H1 (cell line): ENCODE data around the gene CCDC192. TPM values are rescaled to one million over a fixed set of nuclear protein-coding genes. Genes with fewer than 3 reads are reported as not detected.

Experiments used
- CTCF ChIA-PET: fragments of 300-600 bp; sonication (Branson Sonifier 250); formaldehyde crosslinking; loops from one replicate; lab custom pipeline; 2021; ENCODE audit not compliant: partially characterized antibody; lab: Charles Lee
- POLR2A ChIA-PET: fragments of 300-600 bp; sonication (Branson Sonifier 250); formaldehyde crosslinking; loops from one replicate; lab custom pipeline; 2021; ENCODE audit warnings: inconsistent platforms; ENCODE audit not compliant: partially characterized antibody; lab: Charles Lee
- DNase-seq, 2 experiments: peaks; one replicate each; pipeline versions ENCODE4 v3.0.0 to v3.0.0-alpha.2; 2010 to 2022; ENCODE audit warnings: low spot score in 2 of 2, low read depth in 1 of 2, mixed read lengths in 1 of 2
- FAIRE-seq: peaks from 2 replicates; lab custom pipeline; 2011; peaks lifted over from hg19 to GRCh38; lab: Jason Lieb, UNC
- H2AFZ ChIP-seq: 2 replicates; pipeline ENCODE4 v1.8.1; 2012; ENCODE audit warnings: low read length, inconsistent platforms
- H2AK5ac ChIP-seq: 2 replicates; pipeline ENCODE4 v1.6.1; 2013; ENCODE audit warnings: low read depth, low read length
- H2BK120ac ChIP-seq: replicated peaks from 2 replicates; pipeline ENCODE3; 2013; ENCODE audit warnings: low read depth, low read length, inconsistent platforms
- H2BK12ac ChIP-seq: 2 replicates; pipeline ENCODE4 v1.6.1; 2013; ENCODE audit warnings: low read depth, low read length
- H2BK15ac ChIP-seq: 2 replicates; pipeline ENCODE4 v1.6.1; 2013; ENCODE audit warnings: low read length
- H2BK20ac ChIP-seq: 2 replicates; pipeline ENCODE4 v1.6.1; 2013; ENCODE audit warnings: low read length
- H2BK5ac ChIP-seq: 2 replicates; pipeline ENCODE4 v1.6.1; 2013; ENCODE audit warnings: low read depth, low read length
- H3K14ac ChIP-seq: 2 replicates; pipeline ENCODE4 v1.6.1; 2013; ENCODE audit warnings: inconsistent platforms; ENCODE audit not compliant: insufficient read length
- H3K18ac ChIP-seq: 2 replicates; pipeline ENCODE4 v1.6.1; 2013; ENCODE audit warnings: low read length; ENCODE audit errors: extremely low read depth
- H3K23ac ChIP-seq: 2 replicates; pipeline ENCODE4 v1.6.1; 2013; ENCODE audit warnings: inconsistent platforms; ENCODE audit not compliant: insufficient read length
- H3K23me2 ChIP-seq: 2 replicates; pipeline ENCODE4 v1.6.1; 2013; ENCODE audit warnings: low read depth, low read length
- H3K27ac ChIP-seq: 2 replicates; pipeline ENCODE4 v1.6.1; 2011; ENCODE audit warnings: low read depth, low read length, inconsistent platforms
- H3K27me3 ChIP-seq, 4 experiments: replicated peaks in 1 of 4; 1 replicate in 1 of 4; 2 replicates in 3 of 4; pipeline versions ENCODE4 v1.6.1 to v1.8.1; 2011 to 2013; ENCODE audit warnings: low read length in 3 of 4, mild to moderate bottlenecking in 3 of 4, inconsistent platforms in 2 of 4, mixed read lengths in 2 of 4, moderate library complexity in 1 of 4; ENCODE audit not compliant: control insufficient read depth in 3 of 4, insufficient read depth in 3 of 4; ENCODE audit errors: extremely low read depth in 1 of 4
- H3K36me3 ChIP-seq, 4 experiments: 2 replicates each; pipeline versions ENCODE4 v1.6.1 to v1.8.1; 2011 to 2013; ENCODE audit warnings: mild to moderate bottlenecking in 4 of 4, low read length in 3 of 4, moderate library complexity in 2 of 4, control low read depth in 1 of 4, inconsistent platforms in 1 of 4; ENCODE audit not compliant: insufficient read depth in 4 of 4, control insufficient read depth in 2 of 4
- H3K4ac ChIP-seq: replicated peaks from 2 replicates; pipeline ENCODE3; 2013; ENCODE audit warnings: low read length, low read depth, mixed read lengths, inconsistent platforms; ENCODE audit not compliant: insufficient read length
- H3K4me1 ChIP-seq, 4 experiments: replicated peaks in 1 of 4; 1 replicate in 1 of 4; 2 replicates in 3 of 4; pipeline versions ENCODE4 v1.6.1 to v1.8.1; 2011 to 2013; ENCODE audit warnings: low read length in 3 of 4, inconsistent platforms in 2 of 4, mixed read lengths in 1 of 4; ENCODE audit not compliant: insufficient read depth in 4 of 4, control insufficient read depth in 3 of 4
- H3K4me2 ChIP-seq, 2 experiments: 2 replicates each; pipeline versions ENCODE4 v1.6.1 to v1.8.1; 2011 to 2013; ENCODE audit warnings: low read depth in 2 of 2, low read length in 2 of 2, control low read depth in 1 of 2, inconsistent platforms in 1 of 2, mild to moderate bottlenecking in 1 of 2; ENCODE audit not compliant: insufficient read depth in 1 of 2
- H3K4me3 ChIP-seq, 4 experiments: fragments of 200-600, 300-600 bp in 1 of 4; sonication (generic), shearing (Covaris generic), sonication (Bioruptor Twin) in 1 of 4; 2 replicates each; pipeline versions ENCODE4 v1.5.1 to v1.8.1; 2011 to 2016; ENCODE audit warnings: low read length in 4 of 4, low read depth in 3 of 4, control low read depth in 2 of 4, inconsistent platforms in 2 of 4, mild to moderate bottlenecking in 2 of 4, mixed read lengths in 1 of 4, moderate library complexity in 1 of 4; ENCODE audit not compliant: insufficient read depth in 2 of 4; ENCODE audit errors: extremely low read depth in 1 of 4
- H3K56ac ChIP-seq: replicated peaks from 2 replicates; pipeline ENCODE3; 2013; ENCODE audit warnings: low read depth, mild to moderate bottlenecking, mixed read lengths, low read length, inconsistent platforms; ENCODE audit not compliant: insufficient read length
- H3K79me1 ChIP-seq: 2 replicates; pipeline ENCODE4 v1.6.1; 2013; ENCODE audit warnings: low read depth, low read length, control low read depth
- H3K79me2 ChIP-seq, 2 experiments: 2 replicates each; pipeline versions ENCODE4 v1.6.1 to v1.8.1; 2012 to 2013; ENCODE audit warnings: low read length in 2 of 2, mild to moderate bottlenecking in 2 of 2, inconsistent platforms in 1 of 2; ENCODE audit not compliant: insufficient read depth in 2 of 2, control insufficient read depth in 1 of 2
- H3K9ac ChIP-seq, 4 experiments: replicated peaks in 1 of 4; 1 replicate in 1 of 4; 2 replicates in 3 of 4; pipeline versions ENCODE4 v1.6.1 to v1.8.1; 2011 to 2013; ENCODE audit warnings: low read depth in 3 of 4, low read length in 3 of 4, control low read depth in 2 of 4, mild to moderate bottlenecking in 2 of 4, moderate library complexity in 2 of 4, inconsistent platforms in 1 of 4; ENCODE audit errors: extremely low read depth in 1 of 4
- H3K9me3 ChIP-seq, 2 experiments: 2 replicates each; pipeline versions ENCODE4 v1.6.1 to v1.8.1; 2012 to 2013; ENCODE audit warnings: mild to moderate bottlenecking in 2 of 2, moderate library complexity in 2 of 2, control low read depth in 1 of 2, inconsistent platforms in 1 of 2, low read depth in 1 of 2, low read length in 1 of 2, mixed read lengths in 1 of 2; ENCODE audit not compliant: insufficient read depth in 2 of 2
- H4K20me1 ChIP-seq, 2 experiments: replicated peaks in 1 of 2; 2 replicates each; pipeline versions ENCODE3 to v1.8.1; 2011 to 2013; ENCODE audit warnings: inconsistent platforms in 2 of 2, low read length in 2 of 2, mild to moderate bottlenecking in 1 of 2; ENCODE audit not compliant: insufficient read depth in 2 of 2, control insufficient read depth in 1 of 2
- H4K5ac ChIP-seq: 2 replicates; pipeline ENCODE4 v1.6.1; 2013; ENCODE audit warnings: low read length, low read depth, mixed read lengths, inconsistent platforms; ENCODE audit not compliant: insufficient read length
- H4K8ac ChIP-seq: 2 replicates; pipeline ENCODE4 v1.8.0; 2013; ENCODE audit warnings: mild to moderate bottlenecking, moderate library complexity, low read length, inconsistent platforms; ENCODE audit not compliant: insufficient read depth; ENCODE audit errors: extremely low read depth
- H4K91ac ChIP-seq: replicated peaks from 2 replicates; pipeline ENCODE3; 2013; ENCODE audit warnings: low read length, mixed read lengths, inconsistent platforms; ENCODE audit not compliant: insufficient read length
- ASH2L ChIP-seq: fragments of 200-600, 300-600 bp; sonication (generic); IDR thresholded peaks from one replicate; pipeline ENCODE4 v1.7.1; 2017; ENCODE audit warnings: low read length
- RAD21 ChIP-seq, 2 experiments: IDR thresholded peaks in 1 of 2; conservative IDR thresholded peaks in 1 of 2; 2 replicates each; pipeline ENCODE4 v1.6.1; 2011; ENCODE audit warnings: low read depth in 2 of 2, low read length in 2 of 2, improper control_type of control experiment in 1 of 2, inconsistent platforms in 1 of 2, mild to moderate bottlenecking in 1 of 2, moderate library complexity in 1 of 2
- WGBS, 2 experiments: shearing (Covaris generic) in 1 of 2; methylation state at CpG; one replicate each; pipeline versions ENCODE4 v1.1.6 to v1.1.7; 2013 to 2015; ENCODE audit warnings: low lambda C conversion rate in 2 of 2, mixed read lengths in 2 of 2, inconsistent platforms in 1 of 2, low coverage in 1 of 2, missing lambda C conversion rate in 1 of 2; ENCODE audit not compliant: insufficient replicate concordance in 2 of 2, insufficient coverage in 1 of 2, insufficient read length in 1 of 2; ENCODE audit errors: extremely low coverage in 1 of 2, missing lambda C conversion rate in 1 of 2; 5-methylcytosine and 5-hydroxymethylcytosine counted together
- polyA plus RNA-seq, 7 experiments: library from polyadenylated mRNA; depleted of rRNA in 3 of 7; stranded (reverse) in 5 of 7; unstranded in 2 of 7; fragments of >200 nt in 5 of 7; fragments of 200-250 nt in 2 of 7; gene quantifications; 1 replicate in 5 of 7; 2 replicates in 1 of 7; 4 replicates in 1 of 7; pipeline versions ENCODE4 v1.2.1 to v1.2.3, GENCODE V29; 2011 to 2013; ENCODE audit warnings: missing spikeins in 2 of 7, mixed read lengths in 2 of 7
- total RNA-seq: library from RNA; stranded (reverse); fragmentation: NEBNext Ultra II Directional; extraction: Animal tissue kit (Norgen Biotek cat#: 25700); gene quantifications from 2 replicates; pipeline ENCODE4 v1.2.1, GENCODE V29; 2021

CCDC192 gene
- total and polyA plus RNA-seq, 2 of the 8 experiments (the other 6 are each of a cell fraction or from before 2014, with no cell fraction given) = 0.61 TPM; not detected in 1

DNA sequence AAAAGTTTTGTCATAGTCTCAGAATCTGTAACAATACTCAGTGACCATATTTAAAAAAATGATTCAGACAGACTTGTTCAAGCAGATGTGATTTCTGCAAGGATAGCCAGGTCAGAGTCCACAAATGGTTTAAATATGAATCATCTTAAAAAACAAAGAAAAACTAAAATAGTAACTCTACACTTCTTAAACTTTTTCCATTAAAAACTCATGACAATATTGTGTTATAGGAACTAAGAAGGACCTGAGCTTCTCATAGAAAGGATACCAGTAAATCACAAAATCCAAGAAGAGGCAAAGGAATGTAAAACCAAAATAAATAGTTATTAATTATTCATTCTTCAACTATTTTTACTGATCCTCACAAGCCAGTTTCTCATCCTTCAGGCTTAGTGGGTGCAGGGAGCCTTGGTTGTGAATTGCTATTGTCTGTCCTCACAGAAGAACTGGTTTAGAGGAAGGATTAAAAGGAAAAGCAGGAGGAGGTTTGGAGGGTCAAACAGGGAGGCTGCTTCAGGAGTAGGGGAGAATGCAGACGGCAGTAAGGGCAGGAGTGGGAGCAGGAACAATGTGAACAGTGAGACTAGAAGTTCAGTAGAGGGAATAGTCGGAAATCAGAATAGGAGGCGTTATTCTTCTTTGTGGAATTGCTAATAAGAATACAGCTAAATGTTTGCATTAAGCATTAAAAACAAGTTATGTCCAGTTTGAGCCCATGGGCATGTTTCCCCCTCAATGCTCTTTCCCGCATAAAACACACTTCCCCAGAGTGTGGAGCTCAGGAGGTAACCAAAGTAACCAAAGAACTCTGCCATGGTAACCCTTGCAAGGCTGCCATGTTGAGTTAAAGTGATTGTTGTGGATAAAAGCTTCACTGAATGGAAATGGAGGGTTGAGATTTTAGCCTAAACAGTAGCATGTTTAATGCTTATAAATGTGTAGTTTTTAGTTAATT is 110.7 kb downstream of the CCDC192 start:
- Histone ChIP-seq H3K27ac (no peak overlapping the region), H4K91ac (no peak overlapping the region), H3K9me3 (no peaks in the 10 kb centered on the region), H2AFZ (no peak overlapping the region), H3K56ac (no peak overlapping the region), H3K79me1 (no peaks in the 10 kb centered on the region), H3K4ac (no peak overlapping the region), H3K23me2 (no peaks in the 10 kb centered on the region), H3K9ac (no peak overlapping the region), H4K20me1 (no peaks in the 10 kb centered on the region), H3K18ac (no peak overlapping the region), H3K4me2 (no peak overlapping the region), H2BK5ac (no peak overlapping the region), H3K36me3 (no peaks in the 10 kb centered on the region), H2BK120ac (no peak overlapping the region), H3K27me3 (no peaks in the 10 kb centered on the region), H3K79me2 (no peaks in the 10 kb centered on the region), H2BK12ac (no peak overlapping the region), H2BK15ac (no peak overlapping the region), H4K8ac (no peak overlapping the region), H3K23ac (no peak overlapping the region), H3K4me1 (peaks cover 2 to 11% (median 5%) of the 10 kb centered on the region in 4 experiments; a peak in 3 of 7 replicates), H2AK5ac (no peak overlapping the region), H2BK20ac (no peak overlapping the region), H3K14ac (no peak overlapping the region), H3K4me3 (no peak overlapping the region), H4K5ac (no peak overlapping the region)
- ChIA-PET POLR2A (no interaction called here), CTCF (interaction anchor here (1.2 kb wide), 1 partner anchor 39 kb away, joined by 3 read pairs; no protein-coding TSS in a partner anchor)
- DNase-seq (no peak), FAIRE-seq (no peak)
- WGBS, 2 experiments = 87% methylated on average over 4 of the region's 4 CpGs; no CpG with 5 or more reads in 1 of the 2 experiments
- no peak for TF ChIP-seq ASH2L
- no peak for TF ChIP-seq RAD21 (IDR thresholded peaks at IDR 0.05 in 1 of 2, conservative IDR thresholded peaks at IDR 0.05 in 1 of 2; ENCODE audit: low read depth in 2 of 2, low read length in 2 of 2)
